NCI-H524 (cell line): ENCODE measurements around the gene TECPR1.

Experiments
- DNase-seq, 2 experiments: peaks; one replicate each; lab custom pipeline; 2025; lab: John Stamatoyannopoulos, UW

TECPR1 gene

GRCh38 chr7:98242934-98243333 lies 9.1 kb downstream of the TECPR1 start:
- no peak for DNase-seq

GRCh38 chr7:98242342-98242741 lies 9.7 kb downstream of the TECPR1 start:
- no peak for DNase-seq

- DNase-seq: no peak
These were observed 10.3 kb downstream of the TECPR1 start for GRCh38 chr7:98241674-98242241.

GRCh38 chr7:98240961-98241673 lies 10.9 kb downstream of the TECPR1 start:
- no peak for DNase-seq

- no peak for DNase-seq
These were observed 13.1 kb downstream of the TECPR1 start for GRCh38 chr7:98238976-98239375.

- DNase-seq: no peak
These were observed 14.0 kb downstream of the TECPR1 start for GRCh38 chr7:98238076-98238475.

GRCh38 chr7:98236355-98237185 lies 15.5 kb downstream of the TECPR1 start:
- no peak for DNase-seq

GRCh38 chr7:98235901-98236300 lies 16.1 kb downstream of the TECPR1 start:
- DNase-seq: no peak

- no peak for DNase-seq
These were observed 17.4 kb downstream of the TECPR1 start for GRCh38 chr7:98234429-98235147.

GRCh38 chr7:98233219-98234070 lies 18.6 kb downstream of the TECPR1 start:
- DNase-seq: no peak

GRCh38 chr7:98232799-98233198 lies 19.2 kb downstream of the TECPR1 start:
- no peak for DNase-seq

- DNase-seq: no peak
These were observed 19.8 kb downstream of the TECPR1 start for GRCh38 chr7:98232263-98232585.

- no peak for DNase-seq
These were observed 20.4 kb downstream of the TECPR1 start for GRCh38 chr7:98231493-98232262.

GRCh38 chr7:98230746-98231471 lies 21.1 kb downstream of the TECPR1 start:
- DNase-seq: no peak

- no peak for DNase-seq
These were observed 21.9 kb downstream of the TECPR1 start for GRCh38 chr7:98229991-98230745.

- no peak for DNase-seq
These were observed 22.6 kb downstream of the TECPR1 start for GRCh38 chr7:98229441-98229840.

GRCh38 chr7:98228801-98229200 lies 23.2 kb downstream of the TECPR1 start:
- DNase-seq: no peak

GRCh38 chr7:98227939-98228338 lies 24.1 kb downstream of the TECPR1 start:
- DNase-seq: no peak

GRCh38 chr7:98225913-98226614 lies 26.0 kb downstream of the TECPR1 start:
- DNase-seq: no peak
